ENCODE data around the gene ERN1.

ERN1 gene

GRCh38 chr17:64131606-64132270 lies 1.8 kb upstream of the ERN1 start:
- no peak for TF ChIP-seq CTCF (IDR thresholded peaks at IDR 0.05; ENCODE audit: low read depth, low read length)
- DNase-seq (ENCODE audit: extremely low read depth, low read depth): no peak

- DNase-seq (ENCODE audit: extremely low read depth, low read depth): no peak
- no peak for TF ChIP-seq CTCF (IDR thresholded peaks at IDR 0.05; ENCODE audit: low read depth, low read length)
Observed at GRCh38 chr17:64130559-64131001, 636 bp upstream of the ERN1 start.

DNA sequence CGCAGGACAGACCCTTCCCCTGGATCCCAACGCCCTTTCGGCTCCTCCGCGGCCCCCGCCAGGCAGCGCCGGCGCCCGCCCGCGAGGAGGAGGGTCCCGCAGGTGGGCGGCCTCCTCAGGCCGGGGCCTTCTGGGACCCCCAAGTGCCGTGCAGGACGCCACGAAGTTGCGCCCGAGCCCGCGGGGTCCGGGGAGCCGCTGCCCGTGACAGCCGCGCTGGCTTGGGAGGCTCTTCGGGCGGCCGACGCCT lies 504 bp downstream of the ERN1 start:
- TF ChIP-seq CTCF (IDR thresholded peaks at IDR 0.05; ENCODE audit: low read depth, low read length): no peak
- no peak for DNase-seq (ENCODE audit: extremely low read depth, low read depth)

DNA sequence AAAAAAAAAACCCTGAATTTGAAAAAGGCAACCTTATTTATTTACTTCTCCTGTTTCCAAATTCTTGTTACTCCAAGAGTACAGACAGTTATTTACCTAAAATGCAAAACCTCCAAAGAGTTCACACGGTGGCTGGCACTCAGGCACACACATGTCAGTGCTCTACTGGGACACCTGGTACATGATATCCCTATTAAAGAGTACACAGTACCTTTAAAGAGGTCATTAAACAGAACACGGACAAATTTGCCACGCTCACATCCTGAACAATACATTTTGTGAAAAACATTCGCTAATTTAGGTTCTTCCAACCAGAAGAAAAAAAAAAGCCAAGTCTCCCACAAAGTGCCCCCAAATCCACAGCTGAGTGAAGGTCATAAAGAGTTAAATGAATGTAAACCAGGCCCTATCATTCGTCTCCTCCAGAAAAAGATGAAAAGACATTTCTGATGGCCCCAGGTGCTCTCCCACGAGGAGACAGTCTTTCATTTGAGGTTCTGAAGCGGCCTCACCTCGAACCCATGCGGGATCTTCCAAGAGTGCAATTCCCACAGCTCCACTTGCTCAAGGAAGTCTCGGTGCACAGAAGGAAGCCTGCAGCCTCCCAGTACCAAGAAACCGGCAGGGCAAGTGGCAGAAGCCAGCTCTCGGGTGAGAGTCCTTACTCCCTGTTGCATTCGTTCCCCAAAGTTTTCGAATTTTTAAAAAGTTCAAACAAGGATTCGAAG lies 993 bp downstream of the ERN1 start:
- no peak for DNase-seq (ENCODE audit: extremely low read depth, low read depth)
- TF ChIP-seq CTCF (IDR thresholded peaks at IDR 0.05; ENCODE audit: low read depth, low read length): no peak

DNA sequence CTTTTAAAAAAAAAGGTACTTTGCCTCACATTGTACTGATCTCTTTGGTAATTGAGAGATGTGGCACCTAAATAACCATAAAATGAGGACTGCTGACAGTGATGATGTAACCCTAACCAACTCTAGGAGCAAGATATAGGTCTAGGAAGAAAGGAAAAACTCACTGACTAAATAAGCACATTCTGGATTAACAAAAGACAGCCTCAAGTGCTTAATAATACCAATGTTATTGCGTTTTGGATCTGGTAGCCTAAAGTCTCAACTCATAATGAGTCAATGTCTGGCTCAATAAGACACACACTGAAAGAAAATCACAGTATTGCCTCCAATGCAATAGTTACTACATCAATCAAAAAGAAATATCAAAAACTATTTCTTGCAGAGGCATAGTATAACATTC lies 3.0 kb downstream of the ERN1 start:
- DNase-seq (ENCODE audit: extremely low read depth, low read depth): no peak
- no peak for TF ChIP-seq CTCF (IDR thresholded peaks at IDR 0.05; ENCODE audit: low read depth, low read length)

GRCh38 chr17:64125937-64126336 lies 4.0 kb downstream of the ERN1 start:
- no peak for DNase-seq (ENCODE audit: extremely low read depth, low read depth)
- TF ChIP-seq CTCF (IDR thresholded peaks at IDR 0.05; ENCODE audit: low read depth, low read length): no peak

DNA sequence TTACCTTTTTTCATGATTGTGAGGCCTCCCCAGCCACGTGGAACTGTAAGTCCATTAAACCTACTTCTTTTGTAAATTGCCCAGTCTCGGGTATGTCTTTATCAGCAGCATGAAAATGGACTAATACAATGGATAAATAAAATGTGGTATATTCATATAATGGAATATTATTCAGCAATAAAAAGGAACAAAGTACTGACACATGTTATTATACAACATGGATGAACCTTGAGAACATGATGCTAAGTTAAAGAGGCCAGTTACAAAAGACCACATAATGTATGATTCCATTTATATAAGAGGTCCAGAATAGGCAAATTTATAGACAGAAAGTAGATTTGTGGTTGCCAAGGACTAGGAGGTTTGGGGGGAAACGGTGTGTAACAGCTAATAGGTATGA lies 5.3 kb downstream of the ERN1 start:
- no peak for DNase-seq (ENCODE audit: extremely low read depth, low read depth)
- no peak for TF ChIP-seq CTCF (IDR thresholded peaks at IDR 0.05; ENCODE audit: low read depth, low read length)
